Loucy (cell line): ENCODE data around the gene LGR5.

Source experiments
- EZH2phosphoT487 ChIP-seq: fragments of 200-600 bp; IDR thresholded peaks from 2 replicates; pipeline ENCODE4 v1.6.1; 2018; ENCODE audit warnings: antibody characterized with exemption, mild to moderate bottlenecking, moderate library complexity, borderline replicate concordance
- TF ChIP-seq, protein P1 (sequence below): fragments of 200-600 bp; sonication (generic); conservative IDR thresholded peaks from 2 replicates; pipeline ENCODE4 v1.5.1; 2014; ENCODE audit warnings: mild to moderate bottlenecking, antibody characterized with exemption, low read length

- TF ChIP-seq, protein P1, sequence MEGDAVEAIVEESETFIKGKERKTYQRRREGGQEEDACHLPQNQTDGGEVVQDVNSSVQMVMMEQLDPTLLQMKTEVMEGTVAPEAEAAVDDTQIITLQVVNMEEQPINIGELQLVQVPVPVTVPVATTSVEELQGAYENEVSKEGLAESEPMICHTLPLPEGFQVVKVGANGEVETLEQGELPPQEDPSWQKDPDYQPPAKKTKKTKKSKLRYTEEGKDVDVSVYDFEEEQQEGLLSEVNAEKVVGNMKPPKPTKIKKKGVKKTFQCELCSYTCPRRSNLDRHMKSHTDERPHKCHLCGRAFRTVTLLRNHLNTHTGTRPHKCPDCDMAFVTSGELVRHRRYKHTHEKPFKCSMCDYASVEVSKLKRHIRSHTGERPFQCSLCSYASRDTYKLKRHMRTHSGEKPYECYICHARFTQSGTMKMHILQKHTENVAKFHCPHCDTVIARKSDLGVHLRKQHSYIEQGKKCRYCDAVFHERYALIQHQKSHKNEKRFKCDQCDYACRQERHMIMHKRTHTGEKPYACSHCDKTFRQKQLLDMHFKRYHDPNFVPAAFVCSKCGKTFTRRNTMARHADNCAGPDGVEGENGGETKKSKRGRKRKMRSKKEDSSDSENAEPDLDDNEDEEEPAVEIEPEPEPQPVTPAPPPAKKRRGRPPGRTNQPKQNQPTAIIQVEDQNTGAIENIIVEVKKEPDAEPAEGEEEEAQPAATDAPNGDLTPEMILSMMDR, result no peak
- TF ChIP-seq EZH2phosphoT487, result no peak
These were observed 182.3 kb downstream of the LGR5 start for GRCh38 chr12:71621938-71622337.
